OCI-LY1 (cell line): ENCODE results near the gene IL36G.

Source experiments
- H2AFZ ChIP-seq: fragments of 200-600 bp; sonication (generic), shearing (Covaris generic); 2 replicates; pipeline ENCODE4 v1.6.0; 2014; ENCODE audit warnings: antibody characterized with exemption, mild to moderate bottlenecking, low read length
- H3F3A ChIP-seq: fragments of 200-600 bp; sonication (generic), shearing (Covaris generic); 2 replicates; pipeline ENCODE4 v1.6.0; 2014; ENCODE audit warnings: mild to moderate bottlenecking, antibody characterized with exemption, low read length, moderate library complexity; ENCODE audit not compliant: insufficient read depth
- H3K27ac ChIP-seq: fragments of 200-600 bp; sonication (generic); 2 replicates; pipeline ENCODE4 v1.5.1; 2014; ENCODE audit warnings: low read length, mixed run types, mild to moderate bottlenecking, low read depth; ENCODE audit not compliant: poor library complexity, severe bottlenecking
- H3K27me3 ChIP-seq: fragments of 200-600 bp; sonication (generic); 2 replicates; pipeline ENCODE4 v1.6.0; 2014; ENCODE audit warnings: antibody characterized with exemption, mild to moderate bottlenecking, low read length, moderate library complexity; ENCODE audit not compliant: insufficient read depth
- H3K36me3 ChIP-seq: fragments of 200-600 bp; sonication (generic); 2 replicates; pipeline ENCODE4 v1.6.1; 2014; ENCODE audit warnings: mild to moderate bottlenecking, antibody characterized with exemption, low read length, moderate library complexity, mixed read lengths; ENCODE audit not compliant: insufficient read depth
- H3K4me1 ChIP-seq: fragments of 200-600 bp; sonication (generic); 2 replicates; pipeline ENCODE4 v1.5.1; 2014; ENCODE audit warnings: mild to moderate bottlenecking, low read length, moderate library complexity; ENCODE audit not compliant: insufficient read depth, severe bottlenecking
- H3K4me2 ChIP-seq: fragments of 200-600 bp; sonication (generic), shearing (Covaris generic); 2 replicates; pipeline ENCODE4 v1.6.1; 2014; ENCODE audit warnings: low read length
- H3K4me3 ChIP-seq: fragments of 200-600 bp; sonication (generic); 2 replicates; pipeline ENCODE4 v1.5.1; 2014; ENCODE audit warnings: low read length, low read depth, mild to moderate bottlenecking, mixed read lengths; ENCODE audit not compliant: poor library complexity, severe bottlenecking
- H3K79me2 ChIP-seq: fragments of 200-600 bp; shearing (Covaris generic); 2 replicates; pipeline ENCODE4 v1.6.1; 2016; ENCODE audit warnings: mixed run types, low read length, mixed read lengths; ENCODE audit not compliant: insufficient read depth
- H3K9ac ChIP-seq: fragments of 200-600 bp; sonication (generic), shearing (Covaris generic); 2 replicates; pipeline ENCODE4 v1.6.1; 2014; ENCODE audit warnings: mild to moderate bottlenecking, low read length, mixed read lengths
- H3K9me2 ChIP-seq: fragments of 200-600 bp; sonication (generic), shearing (Covaris generic); 2 replicates; pipeline ENCODE4 v1.6.1; 2014; ENCODE audit warnings: low read depth, mild to moderate bottlenecking, low read length, mixed read lengths
- H3K9me3 ChIP-seq: fragments of 200-600 bp; shearing (Covaris generic); 2 replicates; pipeline ENCODE4 v1.6.1; 2014; ENCODE audit warnings: low read length, mixed read lengths
- H4K20me1 ChIP-seq: fragments of 200-600 bp; sonication (generic), shearing (Covaris generic); 2 replicates; pipeline ENCODE4 v1.6.0; 2016; ENCODE audit warnings: mild to moderate bottlenecking, low read length; ENCODE audit not compliant: insufficient read depth
- EZH2 ChIP-seq: fragments of 200-600 bp; sonication (generic), shearing (Covaris generic); IDR thresholded peaks from 2 replicates; pipeline ENCODE4 v1.8.0; 2017; ENCODE audit warnings: borderline replicate concordance, mixed run types, mild to moderate bottlenecking, antibody characterized with exemption, low read length, moderate library complexity, mixed read lengths
- TF ChIP-seq, protein P1 (sequence below): fragments of 200-600 bp; sonication (generic), shearing (Covaris generic); IDR thresholded peaks from 2 replicates; pipeline ENCODE4 v1.5.1; 2017; ENCODE audit warnings: mild to moderate bottlenecking, antibody characterized with exemption, low read length, moderate library complexity, mixed read lengths

The IL36G gene

DNA sequence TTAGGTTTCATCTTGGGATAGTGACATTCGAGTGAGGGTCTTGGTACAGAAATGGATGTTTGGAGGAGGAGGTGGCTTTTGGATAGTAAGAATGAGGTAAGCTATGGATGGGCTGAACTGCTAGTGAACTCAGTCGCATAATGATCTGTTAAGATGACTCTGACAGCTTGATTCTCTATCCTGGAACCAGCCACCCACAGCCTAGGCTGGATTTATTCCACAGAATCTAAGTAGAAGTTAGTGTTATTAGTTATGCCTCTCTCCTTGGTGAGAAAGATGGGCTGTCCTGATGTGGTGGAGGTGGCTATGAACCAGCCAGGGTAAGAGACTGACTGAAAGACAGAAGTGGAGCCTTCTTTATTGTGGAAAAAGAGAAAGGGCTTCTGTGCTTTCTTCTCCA lies 49.9 kb downstream of the IL36G start:
- Histone ChIP-seq H3K9me3 (no peaks in the 10 kb centered on the region), H4K20me1 (no peaks in the 10 kb centered on the region), H2AFZ (no peak overlapping the region), H3K36me3 (no peaks in the 10 kb centered on the region), H3K4me3 (no peak overlapping the region), H3K4me2 (no peak overlapping the region), H3K27me3 (no peaks in the 10 kb centered on the region), H3K9me2 (no peaks in the 10 kb centered on the region), H3F3A (no peaks in the 10 kb centered on the region), H3K27ac (no peak overlapping the region), H3K79me2 (no peaks in the 10 kb centered on the region), H3K4me1 (no peaks in the 10 kb centered on the region), H3K9ac (no peak overlapping the region)
- TF ChIP-seq, protein P1, sequence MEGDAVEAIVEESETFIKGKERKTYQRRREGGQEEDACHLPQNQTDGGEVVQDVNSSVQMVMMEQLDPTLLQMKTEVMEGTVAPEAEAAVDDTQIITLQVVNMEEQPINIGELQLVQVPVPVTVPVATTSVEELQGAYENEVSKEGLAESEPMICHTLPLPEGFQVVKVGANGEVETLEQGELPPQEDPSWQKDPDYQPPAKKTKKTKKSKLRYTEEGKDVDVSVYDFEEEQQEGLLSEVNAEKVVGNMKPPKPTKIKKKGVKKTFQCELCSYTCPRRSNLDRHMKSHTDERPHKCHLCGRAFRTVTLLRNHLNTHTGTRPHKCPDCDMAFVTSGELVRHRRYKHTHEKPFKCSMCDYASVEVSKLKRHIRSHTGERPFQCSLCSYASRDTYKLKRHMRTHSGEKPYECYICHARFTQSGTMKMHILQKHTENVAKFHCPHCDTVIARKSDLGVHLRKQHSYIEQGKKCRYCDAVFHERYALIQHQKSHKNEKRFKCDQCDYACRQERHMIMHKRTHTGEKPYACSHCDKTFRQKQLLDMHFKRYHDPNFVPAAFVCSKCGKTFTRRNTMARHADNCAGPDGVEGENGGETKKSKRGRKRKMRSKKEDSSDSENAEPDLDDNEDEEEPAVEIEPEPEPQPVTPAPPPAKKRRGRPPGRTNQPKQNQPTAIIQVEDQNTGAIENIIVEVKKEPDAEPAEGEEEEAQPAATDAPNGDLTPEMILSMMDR, result no peak
- no peak for TF ChIP-seq EZH2

DNA sequence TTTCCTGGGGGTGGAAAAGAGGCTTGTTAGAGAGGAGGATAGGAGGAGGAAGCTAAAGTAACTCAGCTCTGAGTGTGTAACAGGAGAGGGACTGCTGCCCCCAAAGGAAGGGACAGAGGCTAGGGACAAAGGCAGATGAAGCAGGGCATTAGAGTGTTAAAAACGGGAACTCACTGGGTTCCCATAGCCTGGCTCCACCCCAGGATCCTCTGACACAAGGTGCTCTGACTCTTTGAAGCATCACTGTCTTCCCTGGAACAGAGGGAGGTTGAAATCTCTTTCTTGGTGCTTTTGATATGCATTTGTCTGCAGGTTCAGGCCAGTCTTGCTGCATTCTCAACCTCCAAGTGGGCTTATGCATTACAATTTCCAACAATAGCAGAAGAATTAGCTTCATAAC lies 50.3 kb downstream of the IL36G start:
- H3K27me3 ChIP-seq, result no peaks in the 10 kb centered on the region
- H3K9ac ChIP-seq, result no peak overlapping the region
- no peak overlapping the region for H2AFZ ChIP-seq

DNA sequence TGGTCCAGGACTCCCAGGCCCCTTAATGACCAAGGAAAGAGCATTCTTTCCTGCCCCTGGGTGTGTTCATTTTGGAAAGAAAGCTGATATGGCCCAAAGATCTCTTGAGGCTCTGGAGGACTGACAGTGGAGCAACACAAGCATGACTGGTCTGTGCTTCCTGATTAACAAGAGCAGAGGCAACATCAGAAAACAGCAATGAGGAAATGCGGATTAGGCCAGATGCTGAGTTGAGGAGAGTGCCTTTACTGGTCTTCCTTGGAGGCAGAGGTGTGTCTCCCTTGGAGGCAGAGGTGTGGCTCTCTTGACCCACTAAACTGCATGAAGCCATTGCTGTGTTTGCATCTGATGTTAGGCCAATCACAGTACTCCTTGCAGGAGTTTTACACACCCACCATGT lies 54.9 kb downstream of the IL36G start:
- no peaks in the 10 kb centered on the region for H3K9me2 ChIP-seq
- H3K9me3 ChIP-seq, result no peaks in the 10 kb centered on the region
- H3K36me3 ChIP-seq, result no peaks in the 10 kb centered on the region
- no peaks in the 10 kb centered on the region for H4K20me1 ChIP-seq
- no peaks in the 10 kb centered on the region for H3K79me2 ChIP-seq
- H3K27ac ChIP-seq, result no peak overlapping the region
- no peaks in the 10 kb centered on the region for H3K4me1 ChIP-seq
- no peaks in the 10 kb centered on the region for H3K27me3 ChIP-seq
- no peak overlapping the region for H3K9ac ChIP-seq
- no peak for TF ChIP-seq EZH2
- TF ChIP-seq, protein P1, result no peak
- no peaks in the 10 kb centered on the region for H3F3A ChIP-seq
- no peak overlapping the region for H3K4me3 ChIP-seq
- no peak overlapping the region for H2AFZ ChIP-seq
- no peak overlapping the region for H3K4me2 ChIP-seq

More for the DNA sequence above, 50.3 kb downstream of the IL36G start:
- H3K9me3 ChIP-seq, result no peaks in the 10 kb centered on the region
- no peaks in the 10 kb centered on the region for H3K9me2 ChIP-seq
- H3K36me3 ChIP-seq, result no peaks in the 10 kb centered on the region
- no peaks in the 10 kb centered on the region for H4K20me1 ChIP-seq
- H3K4me2 ChIP-seq, result no peak overlapping the region
- no peak overlapping the region for H3K27ac ChIP-seq
- TF ChIP-seq EZH2, result no peak
- TF ChIP-seq, protein P1, result no peak
- H3K4me1 ChIP-seq, result no peaks in the 10 kb centered on the region
- no peaks in the 10 kb centered on the region for H3F3A ChIP-seq
- no peak overlapping the region for H3K4me3 ChIP-seq
- H3K79me2 ChIP-seq, result no peaks in the 10 kb centered on the region
